Prostate gland (tissue), 2 donors: ENCODE results near the gene ONECUT3. TPM values are rescaled to one million over a fixed set of nuclear protein-coding genes. Genes with fewer than 3 reads are reported as not detected.

Experiments used
- DNase-seq: peaks from one replicate; pipeline ENCODE4 v3.0.0-alpha.2; 2019; ENCODE audit warnings: low spot score
- H3K27ac ChIP-seq, 2 donors: fragments of 200-600 bp; sonication (generic); 2 replicates each; pipeline ENCODE4 v1.5.1; 2017 to 2019
- H3K27me3 ChIP-seq: fragments of 200-600 bp; sonication (generic); replicated peaks from 2 replicates; pipeline ENCODE4 v1.5.1; 2019; ENCODE audit not compliant: insufficient read depth
- H3K36me3 ChIP-seq, 2 donors: fragments of 200-600 bp; sonication (generic); 1 replicate in 1 of 2; 2 replicates in 1 of 2; pipeline versions ENCODE4 v1.5.1 to v1.8.1; 2017 to 2019
- H3K4me1 ChIP-seq: fragments of 200-600 bp; sonication (generic); replicated peaks from 2 replicates; pipeline ENCODE4 v1.5.1; 2019
- H3K4me3 ChIP-seq, 2 donors: fragments of 200-600 bp; sonication (generic); 2 replicates each; pipeline ENCODE4 v1.5.1; 2017 to 2019
- H3K9me3 ChIP-seq: fragments of 200-600 bp; sonication (generic); 2 replicates; pipeline ENCODE4 v1.5.1; 2017
- POLR2A ChIP-seq: fragments of 450-650 bp; IDR thresholded peaks from one replicate; pipeline ENCODE4 v1.6.1; 2016; ENCODE audit warnings: antibody characterized with exemption, mild to moderate bottlenecking
- POLR2AphosphoS5 ChIP-seq: sonication (generic); formaldehyde crosslinking; IDR thresholded peaks from one replicate; pipeline ENCODE4 v1.6.1; 2017; ENCODE audit warnings: antibody characterized with exemption
- WGBS: methylation state at CpG from one replicate; pipeline ENCODE4 v1.1.5; 2018; 5-methylcytosine and 5-hydroxymethylcytosine counted together
- intact Hi-C: fragments of 100-400 bp; cut with DNase I; formaldehyde crosslinking; loops from one replicate; pipeline ENCODE4 v1.14.2; 2022
- total RNA-seq, 2 donors: library from RNA; depleted of rRNA; stranded (reverse); fragments of >200 nt; gene quantifications; one replicate each; pipeline ENCODE4 v1.1.0, GENCODE V29; 2016
- TF ChIP-seq, protein P1 (sequence below), 4 experiments: fragments of 200-600 bp in 2 of 4; fragments of 450-650 bp in 2 of 4; sonication (generic) in 2 of 4; IDR thresholded peaks; 1 replicate in 3 of 4; 2 replicates in 1 of 4; pipeline ENCODE4 v1.5.1; 2016 to 2019; ENCODE audit warnings: antibody characterized with exemption in 4 of 4, mild to moderate bottlenecking in 2 of 4, moderate library complexity in 2 of 4

The ONECUT3 gene
- total RNA-seq, 2 donors from 2014 or later: not detected

DNA sequence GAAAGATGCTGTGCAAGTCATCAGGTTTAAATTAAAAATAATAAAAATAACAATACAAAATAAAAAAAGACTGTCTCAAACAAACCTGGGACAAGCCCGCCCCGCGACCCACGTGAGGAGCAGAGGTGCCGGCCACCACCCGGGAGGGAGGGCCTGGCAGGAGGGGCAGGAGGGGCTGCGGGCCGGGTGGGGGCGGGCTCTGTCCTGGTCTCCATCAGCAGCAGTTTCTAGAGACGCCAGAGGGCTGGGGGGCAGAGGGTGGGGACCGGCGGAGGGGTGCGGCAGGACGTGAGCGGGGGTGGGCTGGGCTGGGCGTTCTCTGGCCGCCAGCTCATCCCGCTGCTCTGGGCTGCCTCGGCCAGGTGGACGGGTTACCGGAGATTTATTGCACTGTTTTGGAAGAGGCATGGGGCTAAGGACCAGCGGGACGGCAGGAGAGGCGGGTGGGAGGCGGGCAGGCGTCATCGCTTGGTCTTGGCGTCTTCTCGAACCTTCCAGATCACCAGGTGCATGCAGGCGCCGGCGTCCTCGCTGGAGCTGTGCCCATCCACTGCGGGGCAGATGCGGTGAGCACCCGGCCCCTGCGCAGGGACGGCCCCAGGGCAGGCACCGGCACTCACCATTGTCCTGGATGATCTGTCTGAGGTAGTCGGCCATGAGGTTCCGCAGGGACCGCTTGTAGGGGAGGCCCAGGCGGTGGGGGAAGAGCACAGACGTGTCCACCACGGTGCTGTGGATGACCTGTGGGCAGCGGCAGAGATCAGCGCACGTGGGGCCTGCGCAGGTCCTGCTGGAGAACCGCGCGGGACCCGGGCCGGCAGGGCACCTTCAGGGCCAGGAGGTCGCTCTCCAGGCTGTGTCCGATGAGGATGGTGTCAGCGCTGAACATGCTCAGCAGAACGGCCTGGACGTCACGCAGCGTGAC is 62.6 kb downstream of the ONECUT3 start:
- H3K27ac ChIP-seq: no peak overlapping the region
- no peak overlapping the region for H3K4me3 ChIP-seq
- no peak for DNase-seq
- no peaks in the 10 kb centered on the region for H3K9me3 ChIP-seq
- no peak for TF ChIP-seq POLR2A
- peaks cover 8% of the 10 kb centered on the region for H3K4me1 ChIP-seq
- WGBS: 87% methylated on average over 57 of the region's 61 CpGs
- intact Hi-C loops: no loop called here
- H3K27me3 ChIP-seq: no peaks in the 10 kb centered on the region
- peaks cover 17 to 20% of the 10 kb centered on the region in 2 donors for H3K36me3 ChIP-seq

DNA sequence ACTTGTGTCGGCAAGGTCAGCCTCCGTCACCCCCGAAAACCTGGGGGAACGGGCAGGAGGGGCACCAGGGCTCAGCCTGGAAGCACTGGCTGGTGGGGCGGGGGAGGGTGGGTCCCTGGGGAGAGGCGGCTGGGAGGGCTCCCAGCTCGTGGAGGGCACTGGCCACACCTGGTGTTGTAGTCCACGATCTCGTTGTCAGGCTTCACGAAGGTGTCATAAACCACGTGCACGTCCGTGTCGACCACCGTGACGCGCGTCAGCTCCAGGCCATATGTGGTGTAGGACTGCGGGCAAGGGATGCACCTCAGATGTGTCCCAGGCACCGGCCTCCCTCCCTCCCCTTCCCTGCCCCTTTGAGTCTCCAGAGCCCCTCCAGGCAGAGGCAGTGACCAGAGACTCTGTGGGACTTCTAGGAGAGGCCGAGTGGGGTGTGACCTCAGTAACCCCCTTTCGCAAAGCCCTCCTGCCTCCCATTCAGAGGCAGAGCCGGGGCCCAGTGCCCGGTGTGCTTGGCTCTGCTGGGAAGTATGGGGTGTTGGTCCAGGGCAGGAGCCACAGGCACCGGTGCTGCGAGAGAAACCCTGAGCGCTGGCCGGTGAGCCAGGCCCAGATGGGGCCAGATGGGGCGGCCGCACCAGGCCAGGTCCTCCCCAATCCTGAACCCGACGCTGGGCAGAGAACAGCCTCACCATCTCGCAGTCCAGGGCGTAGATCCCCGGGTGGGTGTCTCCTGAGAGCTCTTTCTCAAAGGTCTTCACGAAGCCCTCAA is 63.4 kb downstream of the ONECUT3 start:
- DNase-seq: no peak
- Histone ChIP-seq H3K27ac (no peak overlapping the region), H3K36me3 (peaks cover 17 to 25% of the 10 kb centered on the region in 2 donors), H3K9me3 (no peaks in the 10 kb centered on the region), H3K4me3 (no peak overlapping the region), H3K27me3 (no peaks in the 10 kb centered on the region), H3K4me1 (peaks cover 5% of the 10 kb centered on the region)
- TF ChIP-seq, protein P1, sequence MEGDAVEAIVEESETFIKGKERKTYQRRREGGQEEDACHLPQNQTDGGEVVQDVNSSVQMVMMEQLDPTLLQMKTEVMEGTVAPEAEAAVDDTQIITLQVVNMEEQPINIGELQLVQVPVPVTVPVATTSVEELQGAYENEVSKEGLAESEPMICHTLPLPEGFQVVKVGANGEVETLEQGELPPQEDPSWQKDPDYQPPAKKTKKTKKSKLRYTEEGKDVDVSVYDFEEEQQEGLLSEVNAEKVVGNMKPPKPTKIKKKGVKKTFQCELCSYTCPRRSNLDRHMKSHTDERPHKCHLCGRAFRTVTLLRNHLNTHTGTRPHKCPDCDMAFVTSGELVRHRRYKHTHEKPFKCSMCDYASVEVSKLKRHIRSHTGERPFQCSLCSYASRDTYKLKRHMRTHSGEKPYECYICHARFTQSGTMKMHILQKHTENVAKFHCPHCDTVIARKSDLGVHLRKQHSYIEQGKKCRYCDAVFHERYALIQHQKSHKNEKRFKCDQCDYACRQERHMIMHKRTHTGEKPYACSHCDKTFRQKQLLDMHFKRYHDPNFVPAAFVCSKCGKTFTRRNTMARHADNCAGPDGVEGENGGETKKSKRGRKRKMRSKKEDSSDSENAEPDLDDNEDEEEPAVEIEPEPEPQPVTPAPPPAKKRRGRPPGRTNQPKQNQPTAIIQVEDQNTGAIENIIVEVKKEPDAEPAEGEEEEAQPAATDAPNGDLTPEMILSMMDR (IDR thresholded peaks at IDR 0.05): no peak
- TF ChIP-seq POLR2A: no peak
- TF ChIP-seq POLR2AphosphoS5: no peak
- intact Hi-C loops: no loop called here
- WGBS: 93% methylated on average over 36 of the region's 36 CpGs

GRCh38 chr19:1817553-1818179 is 64.4 kb downstream of the ONECUT3 start:
- no peak overlapping the region for H3K27ac ChIP-seq
- no peaks in the 10 kb centered on the region for H3K9me3 ChIP-seq
- no peaks in the 10 kb centered on the region for H3K27me3 ChIP-seq
- DNase-seq: no peak
- H3K4me3 ChIP-seq: no peak overlapping the region
- peaks cover 17 to 27% of the 10 kb centered on the region in 2 donors for H3K36me3 ChIP-seq
- peaks cover 2% of the 10 kb centered on the region for H3K4me1 ChIP-seq
- intact Hi-C loops: no loop called here
- 90% methylated on average over 20 of the region's 25 CpGs for WGBS
- TF ChIP-seq POLR2A: no peak
- TF ChIP-seq, protein P1 (IDR thresholded peaks at IDR 0.05): no peak
- TF ChIP-seq POLR2AphosphoS5: no peak

GRCh38 chr19:1818549-1819195 is 65.4 kb downstream of the ONECUT3 start:
- H3K9me3 ChIP-seq: no peaks in the 10 kb centered on the region
- WGBS: 90% methylated on average over 33 of the region's 33 CpGs
- intact Hi-C loops: no loop called here
- H3K36me3 ChIP-seq: peaks cover 17 to 27% of the 10 kb centered on the region in 2 donors
- H3K4me1 ChIP-seq: no peaks in the 10 kb centered on the region
- TF ChIP-seq POLR2A (no peak), POLR2AphosphoS5 (no peak)
- TF ChIP-seq, protein P1 (IDR thresholded peaks at IDR 0.05): no peak
- H3K4me3 ChIP-seq: no peak overlapping the region
- DNase-seq: no peak
- H3K27ac ChIP-seq: no peak overlapping the region
- no peaks in the 10 kb centered on the region for H3K27me3 ChIP-seq
